ENCODE results near the gene POP5. TPM values are rescaled to one million over a fixed set of nuclear protein-coding genes. Genes with fewer than 3 reads are reported as not detected.
A peak's percentile ranks its signal among the peaks of the same experiment; 100 is the strongest.

The POP5 gene
- total and polyA plus RNA-seq, 9 donors = 13.6 to 39.4 (median 25.7) TPM

- Histone ChIP-seq H3K4me1 (ENCODE audit: insufficient read depth) (no peaks in the 10 kb centered on the region), H3K9me3 (no peaks in the 10 kb centered on the region), H3K4me3 (no peak overlapping the region), H3K36me3 (no peaks in the 10 kb centered on the region), H3K27ac (no peak overlapping the region), H3K27me3 (no peaks in the 10 kb centered on the region)
- DNase-seq = no peak
- intact Hi-C loops (cut with DNase I) = loop anchor here in 3 of 4 donors (5.0 to 10.0 kb wide), 4 partner anchors 129 to 509 kb away; partner anchors contain the start of gene UNC119B (in 3 of the 3)
- 63 to 70% (median 66%) methylated on average over 7 of the region's 7 CpGs for WGBS, 3 donors
- TF ChIP-seq CTCF (IDR thresholded peaks at IDR 0.05) = no peak
- TF ChIP-seq POLR2A (IDR thresholded peaks at IDR 0.05) = no peak
- TF ChIP-seq EP300 (IDR thresholded peaks at IDR 0.05) = no peak
Measured at GRCh38 chr12:120586206-120586605, 5.0 kb upstream of the POP5 start.

DNA sequence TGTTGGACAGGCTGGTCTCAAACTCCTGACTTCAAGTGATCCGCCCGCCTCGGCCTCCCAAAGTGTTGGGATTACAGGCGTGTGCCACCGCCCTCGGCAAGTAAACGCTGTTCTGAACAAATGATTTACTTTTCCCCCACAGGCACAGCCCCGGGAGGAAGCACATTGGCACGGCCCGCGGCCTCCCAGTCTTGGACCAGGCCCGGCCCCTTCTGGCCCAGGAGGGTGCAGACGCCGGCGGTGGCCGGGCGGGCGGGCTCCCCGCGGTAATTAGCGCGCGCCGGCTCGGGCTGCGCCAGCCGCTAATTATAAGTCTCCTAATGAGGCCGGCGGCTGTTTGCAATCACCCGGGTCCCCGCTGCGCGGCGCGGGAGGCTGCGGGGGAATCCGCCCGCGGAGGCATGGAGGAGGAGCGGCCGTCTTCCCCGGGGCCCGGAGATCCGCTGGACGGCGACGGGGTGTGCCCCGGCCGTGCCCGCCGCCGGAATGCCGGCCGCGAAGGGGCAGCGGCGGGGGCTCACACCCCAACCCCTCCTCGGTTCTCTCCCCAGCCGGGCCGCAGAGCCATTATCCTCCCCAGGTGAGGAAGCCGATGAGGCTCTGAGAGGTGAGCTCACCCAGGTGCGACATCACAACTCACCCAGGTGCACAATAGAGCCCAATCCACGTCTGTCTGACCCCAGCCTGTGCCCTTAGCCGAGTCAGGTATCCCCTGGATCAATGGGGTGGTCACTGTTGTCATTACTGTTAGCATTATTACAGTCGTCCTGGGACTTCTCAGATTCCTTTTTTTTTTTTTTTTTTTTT lies 3.3 kb upstream of the POP5 start:
- no peaks in the 10 kb centered on the region for H3K4me1 ChIP-seq (ENCODE audit: insufficient read depth)
- intact Hi-C loops (cut with DNase I) = loop anchor here in 3 of 4 donors (5.0 to 10.0 kb wide), 4 partner anchors 130 to 510 kb away; partner anchors contain the start of gene UNC119B (in 3 of the 3)
- H3K27me3 ChIP-seq = no peaks in the 10 kb centered on the region
- H3K27ac ChIP-seq = no peak overlapping the region
- peak; percentile 21 to 70 (median 42) for DNase-seq
- no peaks in the 10 kb centered on the region for H3K36me3 ChIP-seq
- TF ChIP-seq CTCF (IDR thresholded peaks at IDR 0.05) = peak in 2 of 3 donors; percentile 17 to 30
- no peak for TF ChIP-seq POLR2A (IDR thresholded peaks at IDR 0.05)
- TF ChIP-seq EP300 (IDR thresholded peaks at IDR 0.05) = no peak
- WGBS, 3 donors = 1 to 3% (median 2%) methylated on average over 32 to 65 of the region's 65 CpGs
- no peaks in the 10 kb centered on the region for H3K9me3 ChIP-seq
- H3K4me3 ChIP-seq = peak overlapping the region; percentile 28

GRCh38 chr12:120583478-120584030 lies 2.4 kb upstream of the POP5 start:
- intact Hi-C loops (cut with DNase I) = loop anchor here in 3 of 4 donors (10.0 kb wide), 3 partner anchors 131 to 511 kb away; partner anchors contain the start of gene UNC119B (in 3 of the 3)
- Histone ChIP-seq H3K4me1 (ENCODE audit: insufficient read depth) (no peaks in the 10 kb centered on the region), H3K27ac (no peak overlapping the region), H3K36me3 (no peaks in the 10 kb centered on the region), H3K27me3 (no peaks in the 10 kb centered on the region), H3K9me3 (no peaks in the 10 kb centered on the region), H3K4me3 (no peak overlapping the region)
- DNase-seq = peak; percentile 47 to 81 (median 74)
- 13 to 18% (median 18%) methylated on average over 20 of the region's 20 CpGs for WGBS, 3 donors
- TF ChIP-seq EP300 (IDR thresholded peaks at IDR 0.05) = no peak
- TF ChIP-seq CTCF (IDR thresholded peaks at IDR 0.05) = peak; percentile 62 to 77 (median 64)
- TF ChIP-seq POLR2A (IDR thresholded peaks at IDR 0.05) = no peak

- H3K27me3 ChIP-seq = no peaks in the 10 kb centered on the region
- no peak for DNase-seq
- TF ChIP-seq CTCF (IDR thresholded peaks at IDR 0.05) (no peak), EP300 (IDR thresholded peaks at IDR 0.05) (no peak), POLR2A (IDR thresholded peaks at IDR 0.05) (no peak)
- no peaks in the 10 kb centered on the region for H3K4me1 ChIP-seq (ENCODE audit: insufficient read depth)
- H3K9me3 ChIP-seq = no peaks in the 10 kb centered on the region
- 36 to 49% (median 36%) methylated on average over 9 of the region's 9 CpGs for WGBS, 3 donors
- intact Hi-C loops (cut with DNase I) = loop anchor here in 3 of 4 donors (10.0 kb wide), 3 partner anchors 133 to 513 kb away; partner anchors contain the start of gene UNC119B (in 3 of the 3)
- H3K27ac ChIP-seq = no peak overlapping the region
- H3K36me3 ChIP-seq = no peaks in the 10 kb centered on the region
- peak overlapping the region; percentile 48 for H3K4me3 ChIP-seq
Measured at GRCh38 chr12:120581998-120582397, 796 bp upstream of the POP5 start.

Data from ovary (tissue), 9 donors.